ENCODE measurements around the gene GUCA1A. TPM values are rescaled to one million over a fixed set of nuclear protein-coding genes. Genes with fewer than 3 reads are reported as not detected.

The GUCA1A gene
- total RNA-seq, 1 experiment from 2014 or later: not detected

DNA sequence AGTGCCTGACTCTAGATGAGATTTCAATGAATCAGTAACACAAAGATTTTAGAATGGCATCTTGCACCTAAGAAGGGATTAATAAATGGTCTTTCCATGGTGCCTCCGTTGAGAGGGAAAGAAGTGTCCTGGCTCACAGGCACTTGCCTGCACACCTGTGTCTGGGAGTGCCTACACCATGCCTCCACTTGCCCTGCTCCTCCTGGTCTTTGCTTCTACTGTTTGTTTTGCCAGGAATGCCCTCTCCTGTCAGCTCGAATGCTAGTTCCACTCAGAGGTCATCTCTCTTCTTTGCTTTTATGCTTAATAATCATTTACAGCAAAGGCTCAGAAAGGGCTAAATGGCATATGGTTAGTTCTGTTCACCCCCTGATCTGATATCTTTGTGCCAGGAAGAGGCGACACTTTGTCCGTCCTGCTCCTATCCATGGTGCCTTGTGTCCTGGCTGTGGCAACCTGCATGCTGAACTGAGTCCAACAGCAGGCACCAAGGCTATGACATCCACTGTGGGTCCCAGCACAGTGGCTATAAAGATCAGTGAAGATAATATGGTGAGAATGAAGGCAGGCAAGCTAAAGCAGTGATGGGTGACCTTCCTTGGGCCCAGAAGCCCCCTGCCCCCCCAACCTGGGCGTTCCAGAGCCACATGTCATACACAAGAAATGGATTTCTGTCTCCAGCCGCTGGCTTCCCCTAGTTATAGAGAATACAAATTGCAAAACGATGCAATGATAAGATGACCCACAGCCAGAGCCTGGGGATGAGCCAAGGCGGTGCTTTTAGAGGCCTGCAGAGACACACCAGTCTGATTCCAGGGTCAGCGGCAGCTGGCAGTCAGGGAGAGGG, 32.2 kb upstream of the GUCA1A start:
- intact Hi-C loops (cut with micrococcal nuclease): no loop called here
- TF ChIP-seq EZH2phosphoT487 (IDR thresholded peaks at IDR 0.05; ENCODE audit: borderline replicate concordance, low read length): no peak
- H3K9me3 ChIP-seq (ENCODE audit: low read length): no peaks in the 10 kb centered on the region
- no peaks in the 10 kb centered on the region for H3K27me3 ChIP-seq (ENCODE audit: low read length)
- POLR2A ChIA-PET (ENCODE audit: unreplicated experiment): no interaction called here
- peak overlapping the region; percentile 87 for H3K9ac ChIP-seq (ENCODE audit: low read length)
- H2AFZ ChIP-seq (ENCODE audit: low read length): no peak overlapping the region; the same call in 1 of the 2 replicates
- peak overlapping the region; percentile 89 for H3K4me3 ChIP-seq (ENCODE audit: low read length)
- no peaks in the 10 kb centered on the region for H3K36me3 ChIP-seq (ENCODE audit: low read depth, low read length)
- H4K20me1 ChIP-seq (ENCODE audit: low read length): peaks cover 14% of the 10 kb centered on the region; the same call in 1 of the 2 replicates
- TSS peak; percentile 27 for BruUV-seq (replicated peaks)
- H3K9me2 ChIP-seq (replicated peaks; ENCODE audit: low read length): no peaks in the 10 kb centered on the region
- CTCF ChIA-PET: interaction anchor here (0.6 kb wide), 1 partner anchor 22 kb away, joined by 12 read pairs; no protein-coding TSS in a partner anchor
- peak overlapping the region; percentile 87 for H3K27ac ChIP-seq (ENCODE audit: low read length)
- H3K4me2 ChIP-seq (ENCODE audit: low read length): peak overlapping the region; percentile 99
- DNase-seq (no peak), ATAC-seq (no peak)
- H3F3A ChIP-seq (ENCODE audit: low read length, unreplicated experiment): peaks cover 6% of the 10 kb centered on the region
- H3K79me2 ChIP-seq (ENCODE audit: low read length): peaks cover 51% of the 10 kb centered on the region
- peaks cover 64% of the 10 kb centered on the region for H3K4me1 ChIP-seq (ENCODE audit: insufficient read depth, low read length)

DNA sequence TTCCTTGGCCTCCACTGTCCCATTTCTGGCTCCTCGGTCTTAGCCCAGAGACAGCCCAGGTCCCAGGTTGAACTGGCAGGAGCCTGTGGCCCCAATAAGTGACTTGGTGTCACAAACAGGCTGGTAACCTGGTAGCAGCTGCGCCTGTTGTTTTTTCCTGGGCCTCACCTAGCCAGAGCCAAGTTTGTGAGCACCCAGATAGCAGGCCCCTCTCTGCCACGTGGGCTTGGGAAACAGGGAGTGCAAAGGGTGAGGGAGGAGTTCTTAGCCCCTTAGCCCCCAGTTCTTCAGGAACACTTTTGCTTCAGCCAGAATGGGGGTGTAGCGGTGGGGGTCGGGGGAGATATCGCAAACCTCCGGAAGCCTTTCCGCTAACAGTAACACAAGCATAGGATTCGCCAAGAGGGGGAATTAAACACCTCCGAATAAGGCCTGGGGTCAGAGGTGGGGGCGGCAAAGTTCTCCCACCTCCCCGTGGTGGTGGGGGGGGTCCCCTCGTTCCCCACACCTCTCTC, 31.5 kb upstream of the GUCA1A start:
- peak overlapping the region; percentile 87 for H3K9ac ChIP-seq (ENCODE audit: low read length)
- H4K20me1 ChIP-seq (ENCODE audit: low read length): peaks cover 14% of the 10 kb centered on the region; the same call in 1 of the 2 replicates
- CTCF ChIA-PET: interaction anchor here (0.6 kb wide), 1 partner anchor 23 kb away, joined by 12 read pairs; no protein-coding TSS in a partner anchor
- peaks cover 6% of the 10 kb centered on the region for H3F3A ChIP-seq (ENCODE audit: low read length, unreplicated experiment)
- H2AFZ ChIP-seq (ENCODE audit: low read length): peak overlapping the region; percentile 94; the same call in 1 of the 2 replicates
- peak overlapping the region; percentile 87 for H3K27ac ChIP-seq (ENCODE audit: low read length)
- no peaks in the 10 kb centered on the region for H3K9me2 ChIP-seq (replicated peaks; ENCODE audit: low read length)
- no peaks in the 10 kb centered on the region for H3K36me3 ChIP-seq (ENCODE audit: low read depth, low read length)
- no peaks in the 10 kb centered on the region for H3K9me3 ChIP-seq (ENCODE audit: low read length)
- H3K27me3 ChIP-seq (ENCODE audit: low read length): no peaks in the 10 kb centered on the region
- H3K4me2 ChIP-seq (ENCODE audit: low read length): peak overlapping the region; percentile 99
- TF ChIP-seq, protein P1, sequence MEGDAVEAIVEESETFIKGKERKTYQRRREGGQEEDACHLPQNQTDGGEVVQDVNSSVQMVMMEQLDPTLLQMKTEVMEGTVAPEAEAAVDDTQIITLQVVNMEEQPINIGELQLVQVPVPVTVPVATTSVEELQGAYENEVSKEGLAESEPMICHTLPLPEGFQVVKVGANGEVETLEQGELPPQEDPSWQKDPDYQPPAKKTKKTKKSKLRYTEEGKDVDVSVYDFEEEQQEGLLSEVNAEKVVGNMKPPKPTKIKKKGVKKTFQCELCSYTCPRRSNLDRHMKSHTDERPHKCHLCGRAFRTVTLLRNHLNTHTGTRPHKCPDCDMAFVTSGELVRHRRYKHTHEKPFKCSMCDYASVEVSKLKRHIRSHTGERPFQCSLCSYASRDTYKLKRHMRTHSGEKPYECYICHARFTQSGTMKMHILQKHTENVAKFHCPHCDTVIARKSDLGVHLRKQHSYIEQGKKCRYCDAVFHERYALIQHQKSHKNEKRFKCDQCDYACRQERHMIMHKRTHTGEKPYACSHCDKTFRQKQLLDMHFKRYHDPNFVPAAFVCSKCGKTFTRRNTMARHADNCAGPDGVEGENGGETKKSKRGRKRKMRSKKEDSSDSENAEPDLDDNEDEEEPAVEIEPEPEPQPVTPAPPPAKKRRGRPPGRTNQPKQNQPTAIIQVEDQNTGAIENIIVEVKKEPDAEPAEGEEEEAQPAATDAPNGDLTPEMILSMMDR (conservative IDR thresholded peaks at IDR 0.05; ENCODE audit: low read depth, low read length): no peak
- no peak for TF ChIP-seq EZH2phosphoT487 (IDR thresholded peaks at IDR 0.05; ENCODE audit: borderline replicate concordance, low read length)
- no peak for TF ChIP-seq EZH2 (IDR thresholded peaks at IDR 0.05; ENCODE audit: low read length, unreplicated experiment)
- peak overlapping the region; percentile 89 for H3K4me3 ChIP-seq (ENCODE audit: low read length)
- no peak for DNase-seq
- intact Hi-C loops (cut with micrococcal nuclease): no loop called here
- H3K79me2 ChIP-seq (ENCODE audit: low read length): peaks cover 44% of the 10 kb centered on the region
- peaks cover 58% of the 10 kb centered on the region for H3K4me1 ChIP-seq (ENCODE audit: insufficient read depth, low read length)
- ATAC-seq: no peak
- POLR2A ChIA-PET (ENCODE audit: unreplicated experiment): no interaction called here
- BruUV-seq (replicated peaks): no TSS peak

DNA sequence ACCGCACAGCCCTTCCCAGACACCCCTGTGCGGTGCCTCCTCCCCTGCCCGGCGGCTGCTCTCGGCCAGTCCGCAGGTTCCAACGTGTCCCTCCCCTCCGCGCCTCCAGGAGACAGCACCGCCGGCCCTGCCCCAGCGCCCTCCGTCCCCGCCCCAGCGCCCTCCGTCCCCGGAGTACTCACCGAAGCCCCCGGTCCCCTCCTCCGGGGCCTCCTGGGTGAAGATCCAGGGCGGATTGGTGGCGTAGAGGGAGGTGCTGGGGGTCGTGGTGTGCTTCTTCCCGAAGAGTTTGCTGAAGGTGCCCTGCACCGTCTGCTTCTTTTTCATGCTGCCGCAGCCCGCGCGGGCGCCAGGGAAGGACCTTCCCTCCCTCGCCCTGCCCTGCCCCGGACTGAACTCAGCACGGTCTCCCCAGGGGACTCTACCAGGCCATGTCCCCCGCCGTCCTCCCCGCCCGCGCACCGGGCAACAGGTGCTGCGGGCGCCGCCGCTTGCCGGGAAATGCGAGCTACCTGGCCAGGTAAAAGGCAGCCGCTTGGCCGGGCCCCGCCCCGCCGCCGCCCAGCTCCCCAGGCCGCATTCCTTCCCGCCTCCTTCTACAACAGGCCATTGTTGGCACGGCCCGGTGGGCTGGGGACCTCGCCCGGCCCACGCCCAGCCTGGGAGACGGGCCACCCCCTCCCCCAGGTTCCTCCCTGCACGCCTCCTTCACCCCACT, 30.9 kb upstream of the GUCA1A start, which contains the start of gene C6orf132:
TSS of gene C6orf132 (minus strand) at position 503 of the 718 bp plus-strand sequence. CDS start at position 327, 176 bp downstream.
- Histone ChIP-seq H3K79me2 (ENCODE audit: low read length) (peaks cover 43% of the 10 kb centered on the region), H3K9ac (ENCODE audit: low read length) (peak within 1 kb of the TSS; percentile 87), H4K20me1 (ENCODE audit: low read length) (peaks cover 14% of the 10 kb centered on the region; the same call in 1 of the 2 replicates), H3K4me2 (ENCODE audit: low read length) (peak within 1 kb of the TSS; percentile 99), H3K27ac (ENCODE audit: low read length) (peak within 1 kb of the TSS; percentile 87), H3K4me3 (ENCODE audit: low read length) (peak within 1 kb of the TSS; percentile 89), H3K9me3 (ENCODE audit: low read length) (no peaks in the 10 kb centered on the region), H3K4me1 (ENCODE audit: insufficient read depth, low read length) (peaks cover 57% of the 10 kb centered on the region), H3K36me3 (ENCODE audit: low read depth, low read length) (no peaks in the 10 kb centered on the region), H3F3A (ENCODE audit: low read length, unreplicated experiment) (peaks cover 6% of the 10 kb centered on the region), H3K27me3 (ENCODE audit: low read length) (no peaks in the 10 kb centered on the region), H3K9me2 (replicated peaks; ENCODE audit: low read length) (no peaks in the 10 kb centered on the region), H2AFZ (ENCODE audit: low read length) (peak within 1 kb of the TSS; percentile 94)
- BruUV-seq (replicated peaks): no TSS peak
- intact Hi-C loops (cut with micrococcal nuclease): no loop called here
- CTCF ChIA-PET: interaction anchor here (0.9 kb wide), 1 partner anchor 24 kb away, joined by 12 read pairs; no protein-coding TSS in a partner anchor
- TF ChIP-seq EZH2 (IDR thresholded peaks at IDR 0.05; ENCODE audit: low read length, unreplicated experiment): no peak
- TF ChIP-seq, protein P1 (conservative IDR thresholded peaks at IDR 0.05; ENCODE audit: low read depth, low read length): no peak
- no peak for TF ChIP-seq EZH2phosphoT487 (IDR thresholded peaks at IDR 0.05; ENCODE audit: borderline replicate concordance, low read length)
- ATAC-seq (peak; percentile 39), DNase-seq (peak; percentile 77)
- POLR2A ChIA-PET (ENCODE audit: unreplicated experiment): interaction anchor here (0.5 to 0.9 kb wide), 4 partner anchors 19 to 1028 kb away, joined by 3 to 6 read pairs (median 4); no protein-coding TSS in a partner anchor
